ENCODE results near the gene NEIL1.

NEIL1 gene

DNA sequence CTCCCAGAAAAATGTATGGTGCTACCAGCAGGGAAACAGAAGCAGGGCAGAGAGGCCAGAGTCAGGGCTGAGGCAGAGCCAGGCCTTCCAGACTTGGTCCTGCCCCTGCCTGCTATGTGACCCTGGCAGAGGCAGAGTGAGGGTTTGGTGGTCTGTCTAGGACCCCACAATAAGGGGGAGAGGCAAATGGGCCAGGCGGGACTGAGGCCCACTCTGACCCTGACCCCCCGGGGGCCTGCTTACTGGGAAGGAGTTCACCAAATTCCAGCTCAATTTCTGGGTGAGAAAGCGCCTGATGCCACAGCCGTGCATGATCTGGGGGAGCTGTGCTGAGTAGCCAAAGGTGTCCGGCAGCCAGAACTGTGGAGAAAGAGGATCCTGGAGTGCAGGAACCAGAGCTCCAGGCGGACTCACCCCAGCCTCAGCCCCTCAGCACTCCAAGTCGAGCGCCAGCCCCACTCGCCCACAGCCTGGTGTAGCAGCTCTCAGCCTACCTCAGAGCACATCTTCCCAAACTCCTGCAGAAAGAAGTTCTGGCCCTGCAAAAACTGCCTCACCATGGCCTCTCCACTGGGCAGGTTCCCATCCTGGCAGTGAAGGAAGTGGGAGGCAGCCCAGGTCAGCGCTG, 14.6 kb downstream of the NEIL1 start:
- TF ChIP-seq, protein P1, sequence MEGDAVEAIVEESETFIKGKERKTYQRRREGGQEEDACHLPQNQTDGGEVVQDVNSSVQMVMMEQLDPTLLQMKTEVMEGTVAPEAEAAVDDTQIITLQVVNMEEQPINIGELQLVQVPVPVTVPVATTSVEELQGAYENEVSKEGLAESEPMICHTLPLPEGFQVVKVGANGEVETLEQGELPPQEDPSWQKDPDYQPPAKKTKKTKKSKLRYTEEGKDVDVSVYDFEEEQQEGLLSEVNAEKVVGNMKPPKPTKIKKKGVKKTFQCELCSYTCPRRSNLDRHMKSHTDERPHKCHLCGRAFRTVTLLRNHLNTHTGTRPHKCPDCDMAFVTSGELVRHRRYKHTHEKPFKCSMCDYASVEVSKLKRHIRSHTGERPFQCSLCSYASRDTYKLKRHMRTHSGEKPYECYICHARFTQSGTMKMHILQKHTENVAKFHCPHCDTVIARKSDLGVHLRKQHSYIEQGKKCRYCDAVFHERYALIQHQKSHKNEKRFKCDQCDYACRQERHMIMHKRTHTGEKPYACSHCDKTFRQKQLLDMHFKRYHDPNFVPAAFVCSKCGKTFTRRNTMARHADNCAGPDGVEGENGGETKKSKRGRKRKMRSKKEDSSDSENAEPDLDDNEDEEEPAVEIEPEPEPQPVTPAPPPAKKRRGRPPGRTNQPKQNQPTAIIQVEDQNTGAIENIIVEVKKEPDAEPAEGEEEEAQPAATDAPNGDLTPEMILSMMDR (IDR thresholded peaks at IDR 0.05): no peak
- Histone ChIP-seq H3K27me3 (no peaks in the 10 kb centered on the region), H3K36me3 (peaks cover 94% of the 10 kb centered on the region), H3K4me1 (ENCODE audit: control insufficient read depth in 1 of 2, insufficient read depth in 1 of 2, low read depth in 1 of 2, low read length in 1 of 2) (no peaks in the 10 kb centered on the region), H3K4me3 (ENCODE audit: low read depth in 1 of 2, low read length in 1 of 2) (no peak overlapping the region), H3K9me3 (no peaks in the 10 kb centered on the region), H3K27ac (no peak overlapping the region)

DNA sequence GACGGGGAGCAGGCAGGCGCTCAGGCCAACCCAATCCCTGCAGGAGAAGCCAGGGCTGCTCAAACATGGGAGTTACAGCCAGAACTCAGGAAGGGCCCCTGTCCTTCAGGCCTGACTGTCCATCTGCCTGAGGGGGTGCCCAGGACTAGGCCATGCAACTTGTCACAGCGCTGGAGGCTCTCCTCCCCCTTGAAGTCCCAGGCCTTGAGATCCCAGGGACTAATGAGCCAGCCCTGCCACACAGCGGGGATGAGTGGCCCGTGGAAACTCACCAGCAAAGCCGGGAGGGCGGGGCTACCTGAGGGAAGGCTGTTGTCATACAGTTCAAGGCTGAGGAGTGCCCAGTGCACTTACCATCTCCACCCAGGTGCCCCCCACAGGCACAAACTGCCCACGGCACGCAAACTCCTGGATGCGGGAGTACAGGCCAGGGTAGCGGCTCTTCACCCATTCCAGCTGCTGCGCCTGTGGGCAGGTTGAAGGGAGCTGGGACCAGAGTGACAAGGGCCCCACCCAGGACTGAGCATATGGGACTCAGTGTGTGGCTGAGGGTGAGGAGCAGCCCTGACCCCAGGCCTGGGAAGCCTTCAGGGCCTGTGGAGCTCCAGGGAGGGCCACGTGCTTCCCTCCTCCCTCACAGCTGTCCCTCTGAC, 15.3 kb downstream of the NEIL1 start:
- TF ChIP-seq, protein P1 (IDR thresholded peaks at IDR 0.05): no peak
- Histone ChIP-seq H3K27me3 (no peaks in the 10 kb centered on the region), H3K36me3 (peaks cover 88% of the 10 kb centered on the region), H3K9me3 (no peaks in the 10 kb centered on the region), H3K27ac (no peak overlapping the region), H3K4me1 (ENCODE audit: control insufficient read depth in 1 of 2, insufficient read depth in 1 of 2, low read depth in 1 of 2, low read length in 1 of 2) (no peaks in the 10 kb centered on the region), H3K4me3 (ENCODE audit: low read depth in 1 of 2, low read length in 1 of 2) (no peak overlapping the region)

DNA sequence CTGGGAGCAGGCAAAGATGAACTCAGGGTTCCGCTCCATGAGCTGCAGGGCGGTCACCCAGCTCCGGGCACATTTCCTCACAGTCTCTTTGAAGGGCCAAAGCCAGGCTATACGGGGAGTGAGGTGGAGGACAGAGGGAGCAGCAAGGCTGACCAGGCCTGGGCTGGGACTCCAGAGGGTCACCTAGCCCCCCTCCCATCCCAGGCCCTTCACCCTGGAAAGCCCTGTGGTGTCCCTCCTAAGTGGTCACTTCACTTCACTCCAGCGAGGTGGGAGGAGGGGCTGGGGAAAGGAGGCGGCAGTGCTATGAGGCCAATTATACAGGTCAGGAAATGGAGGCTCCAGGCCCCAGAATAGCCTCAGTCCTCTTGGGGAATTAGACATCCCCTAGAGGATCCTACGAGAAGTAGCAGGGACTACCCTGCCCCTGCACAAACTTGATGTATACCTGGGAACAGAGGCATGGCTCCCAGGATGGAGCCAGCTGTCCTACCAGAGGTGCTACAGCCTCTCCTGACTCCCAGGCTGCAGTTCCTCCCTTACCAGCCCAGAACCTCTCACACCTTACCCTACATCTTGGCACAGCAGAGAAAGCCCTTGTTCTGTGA, 15.9 kb downstream of the NEIL1 start:
- H3K4me1 ChIP-seq (ENCODE audit: control insufficient read depth in 1 of 2, insufficient read depth in 1 of 2, low read depth in 1 of 2, low read length in 1 of 2): peaks cover 6% of the 10 kb centered on the region in 2 experiments

DNA sequence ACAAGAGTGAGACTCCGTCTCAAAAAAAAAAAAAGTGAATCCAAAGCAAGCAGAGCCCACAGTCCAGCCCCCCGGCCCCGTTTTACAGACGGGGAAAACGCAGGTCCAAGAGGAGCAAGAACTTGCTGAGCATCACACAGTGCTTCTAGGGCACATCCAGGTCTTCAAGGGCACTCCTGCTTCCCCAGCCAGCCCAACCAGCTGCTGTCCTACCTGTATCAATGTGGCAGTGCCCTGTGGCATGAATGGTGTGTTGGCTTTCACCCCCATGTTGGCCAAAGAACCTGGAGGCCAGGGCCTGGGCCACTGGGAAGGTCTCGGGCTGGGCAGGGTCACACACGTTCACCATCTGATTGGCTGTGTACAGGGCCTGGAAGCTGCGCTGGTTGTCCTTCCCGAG, 16.9 kb downstream of the NEIL1 start:
- Histone ChIP-seq H3K27ac (no peak overlapping the region), H3K27me3 (no peaks in the 10 kb centered on the region), H3K9me3 (no peaks in the 10 kb centered on the region), H3K4me1 (ENCODE audit: control insufficient read depth in 1 of 2, insufficient read depth in 1 of 2, low read depth in 1 of 2, low read length in 1 of 2) (peaks cover 11 to 12% of the 10 kb centered on the region in 2 experiments), H3K36me3 (peaks cover 73% of the 10 kb centered on the region), H3K4me3 (ENCODE audit: low read depth in 1 of 2, low read length in 1 of 2) (no peak overlapping the region)
- TF ChIP-seq, protein P1 (IDR thresholded peaks at IDR 0.05): no peak

More for the DNA sequence above, 15.9 kb downstream of the NEIL1 start:
- Histone ChIP-seq H3K9me3 (no peaks in the 10 kb centered on the region), H3K36me3 (peaks cover 83% of the 10 kb centered on the region), H3K27me3 (no peaks in the 10 kb centered on the region), H3K27ac (no peak overlapping the region), H3K4me3 (ENCODE audit: low read depth in 1 of 2, low read length in 1 of 2) (no peak overlapping the region)
- TF ChIP-seq, protein P1 (IDR thresholded peaks at IDR 0.05): no peak

DNA sequence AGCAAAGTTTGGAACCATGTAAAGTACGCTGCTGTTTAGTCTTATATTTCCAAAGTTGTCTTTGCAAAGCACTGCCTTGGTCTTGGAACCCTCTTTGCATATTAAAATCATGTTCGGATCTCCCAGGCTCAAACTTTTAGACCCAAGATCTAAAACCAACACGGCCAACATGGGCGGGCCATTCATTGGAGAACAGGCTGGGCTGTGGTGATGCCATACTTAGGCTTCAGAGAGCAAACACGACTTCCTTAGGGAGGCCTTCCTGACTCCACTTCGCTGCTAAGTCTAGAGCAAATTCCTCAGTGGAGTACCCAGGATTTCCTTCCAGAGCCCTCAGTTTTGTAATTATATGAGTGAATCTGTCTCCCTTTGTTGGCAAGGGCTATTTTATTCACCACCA, 18.0 kb downstream of the NEIL1 start:
- no peak overlapping the region for H3K27ac ChIP-seq
- no peak overlapping the region for H3K4me3 ChIP-seq (ENCODE audit: low read depth in 1 of 2, low read length in 1 of 2)
- no peaks in the 10 kb centered on the region for H3K9me3 ChIP-seq
- H3K4me1 ChIP-seq (ENCODE audit: control insufficient read depth in 1 of 2, insufficient read depth in 1 of 2, low read depth in 1 of 2, low read length in 1 of 2): peaks cover 15 to 19% of the 10 kb centered on the region in 2 experiments
- TF ChIP-seq, protein P1 (IDR thresholded peaks at IDR 0.05): no peak
- H3K36me3 ChIP-seq: peaks cover 64% of the 10 kb centered on the region
- H3K27me3 ChIP-seq: no peaks in the 10 kb centered on the region
